ENCODE results near the gene SCUBE2.
"Not testable (repeated sequence)": the region's sequence is repeated elsewhere in the genome, so short reads cannot be mapped to it uniquely, and the experiment has no call there.

SCUBE2 gene

GRCh38 chr11:9016916-9017642 lies 74.3 kb downstream of the SCUBE2 start:
- no peaks in the 10 kb centered on the region for H3K79me1 ChIP-seq (ENCODE audit: low read length)
- no peak overlapping the region for H4K8ac ChIP-seq (ENCODE audit: low read depth, low read length)
- no peaks in the 10 kb centered on the region for H3K79me2 ChIP-seq (ENCODE audit: control insufficient read depth, insufficient read depth, low read length)
- H3K36me3 ChIP-seq (ENCODE audit: control insufficient read depth, insufficient read depth, low read length): no peaks in the 10 kb centered on the region
- no peak overlapping the region for H2BK5ac ChIP-seq (ENCODE audit: low read length)
- no peak overlapping the region for H3K56ac ChIP-seq (ENCODE audit: low read length)
- H2BK120ac ChIP-seq (ENCODE audit: low read depth, low read length): no peak overlapping the region
- H4K5ac ChIP-seq (ENCODE audit: low read length): no peak overlapping the region
- no peak overlapping the region for H2AK5ac ChIP-seq (ENCODE audit: low read length)
- H3K23ac ChIP-seq (ENCODE audit: low read length): no peak overlapping the region
- no peak overlapping the region for H3K4me2 ChIP-seq (ENCODE audit: low read length)
- H3K27ac ChIP-seq (ENCODE audit: low read depth, low read length): no peak overlapping the region
- DNase-seq: no peak
- WGBS (ENCODE audit: extremely low coverage, insufficient coverage, low lambda C conversion rate): no CpG with 5 or more reads among the region's 6 CpGs
- no peaks in the 10 kb centered on the region for H3K4me1 ChIP-seq (ENCODE audit: control insufficient read depth, low read depth, low read length)
- H3K4me3 ChIP-seq (ENCODE audit: low read length): no peak overlapping the region
- H3K9ac ChIP-seq (ENCODE audit: low read length): no peak overlapping the region
- no peaks in the 10 kb centered on the region for H3K27me3 ChIP-seq (ENCODE audit: insufficient read depth, low read length, poor library complexity)
- no peak overlapping the region for H3K18ac ChIP-seq (ENCODE audit: low read length)
- no peak overlapping the region for H3K4ac ChIP-seq (ENCODE audit: low read depth, low read length)
- H2BK15ac ChIP-seq (replicated peaks; ENCODE audit: low read depth): no peak overlapping the region

GRCh38 chr11:9015677-9016076 lies 75.7 kb downstream of the SCUBE2 start:
- Histone ChIP-seq H3K27me3 (ENCODE audit: insufficient read depth, low read length, poor library complexity) (no peaks in the 10 kb centered on the region), H3K4ac (ENCODE audit: low read depth, low read length) (no peak overlapping the region), H2BK120ac (ENCODE audit: low read depth, low read length) (no peak overlapping the region), H3K9ac (ENCODE audit: low read length) (no peak overlapping the region), H3K36me3 (ENCODE audit: control insufficient read depth, insufficient read depth, low read length) (no peaks in the 10 kb centered on the region), H2BK5ac (ENCODE audit: low read length) (no peak overlapping the region), H3K4me2 (ENCODE audit: low read length) (no peak overlapping the region), H2AK5ac (ENCODE audit: low read length) (no peak overlapping the region), H3K23ac (ENCODE audit: low read length) (no peak overlapping the region), H3K79me2 (ENCODE audit: control insufficient read depth, insufficient read depth, low read length) (no peaks in the 10 kb centered on the region), H2BK15ac (replicated peaks; ENCODE audit: low read depth) (no peak overlapping the region), H4K5ac (ENCODE audit: low read length) (no peak overlapping the region), H3K18ac (ENCODE audit: low read length) (no peak overlapping the region), H4K8ac (ENCODE audit: low read depth, low read length) (no peak overlapping the region), H3K4me1 (ENCODE audit: control insufficient read depth, low read depth, low read length) (no peaks in the 10 kb centered on the region), H3K79me1 (ENCODE audit: low read length) (no peaks in the 10 kb centered on the region), H3K27ac (ENCODE audit: low read depth, low read length) (no peak overlapping the region), H3K4me3 (ENCODE audit: low read length) (no peak overlapping the region), H3K56ac (ENCODE audit: low read length) (no peak overlapping the region)
- no CpG with 5 or more reads among the region's 4 CpGs for WGBS (ENCODE audit: extremely low coverage, insufficient coverage, low lambda C conversion rate)
- DNase-seq: peak; percentile 89

- H3K36me3 ChIP-seq (ENCODE audit: control insufficient read depth, insufficient read depth, low read length): no peaks in the 10 kb centered on the region
- no peak overlapping the region for H2BK15ac ChIP-seq (replicated peaks; ENCODE audit: low read depth)
- no peaks in the 10 kb centered on the region for H3K4me1 ChIP-seq (ENCODE audit: control insufficient read depth, low read depth, low read length)
- no peak overlapping the region for H3K23ac ChIP-seq (ENCODE audit: low read length)
- H2BK5ac ChIP-seq (ENCODE audit: low read length): no peak overlapping the region
- no peak overlapping the region for H3K4ac ChIP-seq (ENCODE audit: low read depth, low read length)
- H4K5ac ChIP-seq (ENCODE audit: low read length): no peak overlapping the region
- H2AK5ac ChIP-seq (ENCODE audit: low read length): no peak overlapping the region
- H3K4me2 ChIP-seq (ENCODE audit: low read length): no peak overlapping the region
- no peak overlapping the region for H3K9ac ChIP-seq (ENCODE audit: low read length)
- H3K79me2 ChIP-seq (ENCODE audit: control insufficient read depth, insufficient read depth, low read length): no peaks in the 10 kb centered on the region
- no peak for DNase-seq
- H4K8ac ChIP-seq (ENCODE audit: low read depth, low read length): no peak overlapping the region
- no peak overlapping the region for H3K4me3 ChIP-seq (ENCODE audit: low read length)
- no peaks in the 10 kb centered on the region for H3K79me1 ChIP-seq (ENCODE audit: low read length)
- no peaks in the 10 kb centered on the region for H3K27me3 ChIP-seq (ENCODE audit: insufficient read depth, low read length, poor library complexity)
- no CpG with 5 or more reads among the region's 3 CpGs for WGBS (ENCODE audit: extremely low coverage, insufficient coverage, low lambda C conversion rate)
- H3K56ac ChIP-seq (ENCODE audit: low read length): no peak overlapping the region
- H3K27ac ChIP-seq (ENCODE audit: low read depth, low read length): no peak overlapping the region
- no peak overlapping the region for H3K18ac ChIP-seq (ENCODE audit: low read length)
- H2BK120ac ChIP-seq (ENCODE audit: low read depth, low read length): no peak overlapping the region
Measured at GRCh38 chr11:9014826-9015225, 76.6 kb downstream of the SCUBE2 start.

GRCh38 chr11:9013373-9013772 lies 78.0 kb downstream of the SCUBE2 start:
- Histone ChIP-seq H3K4ac (ENCODE audit: low read depth, low read length) (no peak overlapping the region), H3K36me3 (ENCODE audit: control insufficient read depth, insufficient read depth, low read length) (no peaks in the 10 kb centered on the region), H3K9ac (ENCODE audit: low read length) (no peak overlapping the region), H3K4me2 (ENCODE audit: low read length) (no peak overlapping the region), H3K18ac (ENCODE audit: low read length) (no peak overlapping the region), H3K23ac (ENCODE audit: low read length) (no peak overlapping the region), H4K5ac (ENCODE audit: low read length) (no peak overlapping the region), H3K79me1 (ENCODE audit: low read length) (no peaks in the 10 kb centered on the region), H3K4me3 (ENCODE audit: low read length) (no peak overlapping the region), H3K27ac (ENCODE audit: low read depth, low read length) (no peak overlapping the region), H3K27me3 (ENCODE audit: insufficient read depth, low read length, poor library complexity) (no peaks in the 10 kb centered on the region), H3K79me2 (ENCODE audit: control insufficient read depth, insufficient read depth, low read length) (no peaks in the 10 kb centered on the region), H2BK5ac (ENCODE audit: low read length) (no peak overlapping the region), H2AK5ac (ENCODE audit: low read length) (no peak overlapping the region), H3K4me1 (ENCODE audit: control insufficient read depth, low read depth, low read length) (no peaks in the 10 kb centered on the region), H2BK120ac (ENCODE audit: low read depth, low read length) (no peak overlapping the region), H3K56ac (ENCODE audit: low read length) (no peak overlapping the region), H2BK15ac (replicated peaks; ENCODE audit: low read depth) (no peak overlapping the region), H4K8ac (ENCODE audit: low read depth, low read length) (no peak overlapping the region)
- no peak for DNase-seq
- no CpG with 5 or more reads among the region's 4 CpGs for WGBS (ENCODE audit: extremely low coverage, insufficient coverage, low lambda C conversion rate)

GRCh38 chr11:9009538-9009937 lies 81.9 kb downstream of the SCUBE2 start:
- no CpG with 5 or more reads among the region's 1 CpG for WGBS (ENCODE audit: extremely low coverage, insufficient coverage, low lambda C conversion rate)
- H3K79me1 ChIP-seq (ENCODE audit: low read length); H2BK15ac ChIP-seq (replicated peaks; ENCODE audit: low read depth); H2BK5ac ChIP-seq (ENCODE audit: low read length); DNase-seq; H3K23ac ChIP-seq (ENCODE audit: low read length); H3K4ac ChIP-seq (ENCODE audit: low read depth, low read length); H3K27ac ChIP-seq (ENCODE audit: low read depth, low read length); H2BK120ac ChIP-seq (ENCODE audit: low read depth, low read length); H3K56ac ChIP-seq (ENCODE audit: low read length); H3K36me3 ChIP-seq (ENCODE audit: control insufficient read depth, insufficient read depth, low read length); H3K4me1 ChIP-seq (ENCODE audit: control insufficient read depth, low read depth, low read length); H2AK5ac ChIP-seq (ENCODE audit: low read length); H3K4me2 ChIP-seq (ENCODE audit: low read length); H4K5ac ChIP-seq (ENCODE audit: low read length); H3K9ac ChIP-seq (ENCODE audit: low read length); H4K8ac ChIP-seq (ENCODE audit: low read depth, low read length); H3K79me2 ChIP-seq (ENCODE audit: control insufficient read depth, insufficient read depth, low read length); H3K18ac ChIP-seq (ENCODE audit: low read length); H3K4me3 ChIP-seq (ENCODE audit: low read length): not testable (repeated sequence)
- peaks cover 14% of the 10 kb centered on the region for H3K27me3 ChIP-seq (ENCODE audit: insufficient read depth, low read length, poor library complexity)

- H3K27me3 ChIP-seq (ENCODE audit: insufficient read depth, low read length, poor library complexity): peaks cover 21% of the 10 kb centered on the region
- H2BK120ac ChIP-seq (ENCODE audit: low read depth, low read length): no peak overlapping the region
- no peak overlapping the region for H3K4ac ChIP-seq (ENCODE audit: low read depth, low read length)
- H2BK15ac ChIP-seq (replicated peaks; ENCODE audit: low read depth): no peak overlapping the region
- no peak overlapping the region for H3K4me2 ChIP-seq (ENCODE audit: low read length)
- H3K9ac ChIP-seq (ENCODE audit: low read length): no peak overlapping the region
- H2AK5ac ChIP-seq (ENCODE audit: low read length): no peak overlapping the region
- no peak overlapping the region for H3K18ac ChIP-seq (ENCODE audit: low read length)
- H3K23ac ChIP-seq (ENCODE audit: low read length): no peak overlapping the region
- H3K27ac ChIP-seq (ENCODE audit: low read depth, low read length): no peak overlapping the region
- WGBS (ENCODE audit: extremely low coverage, insufficient coverage, low lambda C conversion rate): no CpG with 5 or more reads among the region's 1 CpG
- no peak overlapping the region for H3K56ac ChIP-seq (ENCODE audit: low read length)
- H3K4me3 ChIP-seq (ENCODE audit: low read length): no peak overlapping the region
- no peak overlapping the region for H4K5ac ChIP-seq (ENCODE audit: low read length)
- no peak overlapping the region for H2BK5ac ChIP-seq (ENCODE audit: low read length)
- no peaks in the 10 kb centered on the region for H3K36me3 ChIP-seq (ENCODE audit: control insufficient read depth, insufficient read depth, low read length)
- no peaks in the 10 kb centered on the region for H3K4me1 ChIP-seq (ENCODE audit: control insufficient read depth, low read depth, low read length)
- H3K79me2 ChIP-seq (ENCODE audit: control insufficient read depth, insufficient read depth, low read length): no peaks in the 10 kb centered on the region
- H3K79me1 ChIP-seq (ENCODE audit: low read length): no peaks in the 10 kb centered on the region
- no peak for DNase-seq
- no peak overlapping the region for H4K8ac ChIP-seq (ENCODE audit: low read depth, low read length)
Measured at GRCh38 chr11:9008661-9009060, 82.7 kb downstream of the SCUBE2 start.
